MCF 10A (cell line): ENCODE measurements around the gene IL17D. TPM values are rescaled to one million over a fixed set of nuclear protein-coding genes. Genes with fewer than 3 reads are reported as not detected.

Experiments
- Bru-seq: library from RNA; stranded (reverse); fragments of 400-500 nt; gene quantifications from one replicate; lab custom pipeline; 2021; lab: Mats Ljungman, UMichigan
- BruChase-seq, 2 experiments: library from RNA; stranded (reverse); fragments of 400-500 nt; gene quantifications; one replicate each; lab custom pipeline; 2021; lab: Mats Ljungman, UMichigan
- BruUV-seq: library from RNA; stranded (reverse); fragments of 400-500 nt; replicated peaks from 2 replicates; lab custom pipeline; 2021; lab: Mats Ljungman, UMichigan
- CTCF ChIA-PET: fragments of 300-600 bp; sonication (Branson Sonifier 250); formaldehyde crosslinking; extraction: SDS; loops from one replicate; lab custom pipeline; 2021; ENCODE audit warnings: antibody characterized with exemption, inconsistent platforms; lab: Yijun Ruan, JAX
- POLR2A ChIA-PET: fragments of 300-600, 350-650 bp; sonication (Branson Sonifier 250); formaldehyde crosslinking; extraction: SDS; loops from one replicate; lab custom pipeline; 2020; ENCODE audit warnings: antibody characterized with exemption, inconsistent platforms; lab: Yijun Ruan, JAX
- DNase-seq: peaks from one replicate; pipeline ENCODE4 v3.0.0-alpha.2; 2018; ENCODE audit not compliant: unreplicated experiment
- H3K27ac Mint-ChIP-seq: one replicate; pipeline ENCODE4 v1.8.0; 2022; ENCODE audit warnings: mild to moderate bottlenecking, low read depth, mixed read lengths; ENCODE audit not compliant: unreplicated experiment
- H3K27me3 Mint-ChIP-seq: one replicate; pipeline ENCODE4 v1.8.0; 2022; ENCODE audit warnings: mixed read lengths; ENCODE audit not compliant: insufficient read depth, unreplicated experiment
- H3K36me3 Mint-ChIP-seq: one replicate; pipeline ENCODE4 v1.8.0; 2022; ENCODE audit warnings: mild to moderate bottlenecking, moderate library complexity, mixed read lengths; ENCODE audit not compliant: insufficient read depth, unreplicated experiment
- H3K4me1 Mint-ChIP-seq: one replicate; pipeline ENCODE4 v1.8.0; 2022; ENCODE audit warnings: mixed read lengths; ENCODE audit not compliant: insufficient read depth, unreplicated experiment
- H3K4me3 Mint-ChIP-seq: one replicate; pipeline ENCODE4 v1.8.0; 2022; ENCODE audit warnings: mild to moderate bottlenecking, moderate library complexity, mixed read lengths; ENCODE audit not compliant: unreplicated experiment
- H3K9me3 Mint-ChIP-seq: one replicate; pipeline ENCODE4 v1.8.0; 2022; ENCODE audit warnings: mixed read lengths; ENCODE audit not compliant: unreplicated experiment
- intact Hi-C: fragments of 100-400 bp; cut with micrococcal nuclease; formaldehyde crosslinking; loops from 2 replicates; pipeline ENCODE4 v1.14.1; 2022
- long read RNA-seq: library from polyadenylated mRNA; stranded (forward); transcript quantifications from one replicate; pipeline ENCODE4 v2.0.0, GENCODE V29; 2022
- total RNA-seq: library from RNA; stranded (reverse); gene quantifications from 2 replicates; pipeline ENCODE4 v1.2.3, GENCODE V29; 2022
- TF ChIP-seq, protein P1 (sequence below): fragments of 200-600 bp; IDR thresholded peaks from one replicate; pipeline ENCODE4 v1.8.0; 2022; ENCODE audit warnings: antibody characterized with exemption, mild to moderate bottlenecking; ENCODE audit not compliant: unreplicated experiment

IL17D gene, protein sequence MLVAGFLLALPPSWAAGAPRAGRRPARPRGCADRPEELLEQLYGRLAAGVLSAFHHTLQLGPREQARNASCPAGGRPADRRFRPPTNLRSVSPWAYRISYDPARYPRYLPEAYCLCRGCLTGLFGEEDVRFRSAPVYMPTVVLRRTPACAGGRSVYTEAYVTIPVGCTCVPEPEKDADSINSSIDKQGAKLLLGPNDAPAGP
- total RNA-seq (0.44 and 0.54 TPM in 2 replicates), Bru-seq, nascent RNA (percentile 17 among the genes with signal in this experiment), BruChase-seq, experiment 1, labeled RNA remaining after a 6-hour chase (percentile 18 among the genes with signal in this experiment), BruChase-seq, experiment 2, labeled RNA remaining after a 2-hour chase (percentile 22 among the genes with signal in this experiment)
- long read RNA-seq: 0 reads

- ChIA-PET CTCF (interaction anchor here (0.6 to 2.0 kb wide), 5 partner anchors 22 to 767 kb away, joined by 3 to 11 read pairs (median 4); no protein-coding TSS in a partner anchor), POLR2A (interaction anchor here (0.9 kb wide), 1 partner anchor 26 kb away, joined by 3 read pairs; no protein-coding TSS in a partner anchor)
- Mint-ChIP-seq H3K27me3 (no peaks in the 10 kb centered on the region), H3K36me3 (no peaks in the 10 kb centered on the region), H3K27ac (no peak within 1 kb of the TSS), H3K4me3 (peak within 1 kb of the TSS; percentile 77), H3K4me1 (no peaks in the 10 kb centered on the region), H3K9me3 (no peaks in the 10 kb centered on the region)
- intact Hi-C loops: loop anchor here (5.0 to 10.0 kb wide), 3 partner anchors 136 to 506 kb away; partner anchors contain the start of genes CRYL1 and IFT88
- TF ChIP-seq, protein P1, sequence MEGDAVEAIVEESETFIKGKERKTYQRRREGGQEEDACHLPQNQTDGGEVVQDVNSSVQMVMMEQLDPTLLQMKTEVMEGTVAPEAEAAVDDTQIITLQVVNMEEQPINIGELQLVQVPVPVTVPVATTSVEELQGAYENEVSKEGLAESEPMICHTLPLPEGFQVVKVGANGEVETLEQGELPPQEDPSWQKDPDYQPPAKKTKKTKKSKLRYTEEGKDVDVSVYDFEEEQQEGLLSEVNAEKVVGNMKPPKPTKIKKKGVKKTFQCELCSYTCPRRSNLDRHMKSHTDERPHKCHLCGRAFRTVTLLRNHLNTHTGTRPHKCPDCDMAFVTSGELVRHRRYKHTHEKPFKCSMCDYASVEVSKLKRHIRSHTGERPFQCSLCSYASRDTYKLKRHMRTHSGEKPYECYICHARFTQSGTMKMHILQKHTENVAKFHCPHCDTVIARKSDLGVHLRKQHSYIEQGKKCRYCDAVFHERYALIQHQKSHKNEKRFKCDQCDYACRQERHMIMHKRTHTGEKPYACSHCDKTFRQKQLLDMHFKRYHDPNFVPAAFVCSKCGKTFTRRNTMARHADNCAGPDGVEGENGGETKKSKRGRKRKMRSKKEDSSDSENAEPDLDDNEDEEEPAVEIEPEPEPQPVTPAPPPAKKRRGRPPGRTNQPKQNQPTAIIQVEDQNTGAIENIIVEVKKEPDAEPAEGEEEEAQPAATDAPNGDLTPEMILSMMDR: no peak
- no peak for DNase-seq
- BruUV-seq: no TSS peak
Observed at GRCh38 chr13:20702915-20703779, at the start of gene IL17D. IL17D (plus strand) TSS chr13:20703699; CDS start chr13:20704002, 303 bp downstream.

DNA sequence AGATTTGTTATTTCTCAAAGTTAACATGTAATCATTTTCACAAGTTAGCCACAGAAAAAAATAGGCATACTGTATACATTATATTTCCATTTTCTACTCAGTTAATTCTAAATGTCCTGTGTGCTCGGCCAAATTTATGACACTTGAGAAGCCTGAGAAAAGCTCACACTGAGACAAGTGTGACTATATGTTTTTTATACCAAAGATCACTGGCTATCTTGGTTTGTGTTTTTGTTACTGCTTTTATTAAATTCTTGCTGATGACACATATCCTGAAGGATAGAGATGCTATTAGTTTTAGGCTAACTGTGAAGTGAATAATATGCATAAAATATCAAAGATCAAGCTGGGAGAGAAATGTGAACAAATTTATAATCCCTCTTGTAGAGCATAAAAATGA is 49.3 kb upstream of the IL17D start:
- H3K36me3 Mint-ChIP-seq: peaks cover 7% of the 10 kb centered on the region
- no peaks in the 10 kb centered on the region for H3K27me3 Mint-ChIP-seq
- no peaks in the 10 kb centered on the region for H3K9me3 Mint-ChIP-seq
- H3K4me3 Mint-ChIP-seq: no peak overlapping the region
- TF ChIP-seq, protein P1: no peak
- no peak for DNase-seq
- ChIA-PET POLR2A (no interaction called here), CTCF (no interaction called here)
- no peaks in the 10 kb centered on the region for H3K4me1 Mint-ChIP-seq
- no TSS peak for BruUV-seq
- H3K27ac Mint-ChIP-seq: no peak overlapping the region
- intact Hi-C loops: no loop called here

GRCh38 chr13:20658451-20659040 is 45.0 kb upstream of the IL17D start:
- no peak overlapping the region for H3K4me3 Mint-ChIP-seq
- POLR2A ChIA-PET: no interaction called here
- no peaks in the 10 kb centered on the region for H3K9me3 Mint-ChIP-seq
- H3K27me3 Mint-ChIP-seq: no peaks in the 10 kb centered on the region
- H3K4me1 Mint-ChIP-seq: no peaks in the 10 kb centered on the region
- intact Hi-C loops: no loop called here
- DNase-seq: peak; percentile 1
- CTCF ChIA-PET: no interaction called here
- TF ChIP-seq, protein P1: no peak
- no peak overlapping the region for H3K27ac Mint-ChIP-seq
- BruUV-seq: no TSS peak
- H3K36me3 Mint-ChIP-seq: peaks cover 7% of the 10 kb centered on the region
